Putamen (tissue), 1 donor: ENCODE measurements around the gene ITGA4.

Experiments
- DNase-seq: peaks from one replicate; pipeline ENCODE4 v3.0.0-alpha.2; 2016; ENCODE audit warnings: low spot score

Gene ITGA4

GRCh38 chr2:181575024-181575649 is 118.0 kb downstream of the ITGA4 start:
- no peak for DNase-seq

- no peak for DNase-seq
These were observed 118.5 kb downstream of the ITGA4 start for GRCh38 chr2:181575650-181576025.

- no peak for DNase-seq
These were observed 119.2 kb downstream of the ITGA4 start for GRCh38 chr2:181576431-181576830.

GRCh38 chr2:181578829-181579228 is 121.6 kb downstream of the ITGA4 start:
- DNase-seq: no peak

GRCh38 chr2:181581534-181581933 is 124.3 kb downstream of the ITGA4 start:
- no peak for DNase-seq

GRCh38 chr2:181585732-181586131 is 128.5 kb downstream of the ITGA4 start:
- DNase-seq: no peak
